B cell (primary cell): ENCODE results near the gene ABCC1.

Experiments
- CTCF ChIP-seq: fragments of 200-600 bp; IDR thresholded peaks from one replicate; pipeline ENCODE4 v1.8.0; 2022; ENCODE audit warnings: antibody characterized with exemption, mild to moderate bottlenecking
- EZH2 ChIP-seq: IDR thresholded peaks from 2 replicates; pipeline ENCODE4 v1.6.1; 2012; ENCODE audit warnings: borderline replicate concordance, low read depth, mild to moderate bottlenecking, moderate library complexity, low read length; ENCODE audit not compliant: insufficient read depth, poor library complexity, severe bottlenecking

GRCh38 chr16:16155234-16155633, 205.8 kb downstream of the ABCC1 start:
- TF ChIP-seq CTCF, result peak; percentile 16
- TF ChIP-seq EZH2, result no peak
